Muscle layer of duodenum (tissue), 2 donors: ENCODE results near the gene USP4.

Experiments
- H3K27ac ChIP-seq: one replicate; pipeline ENCODE4 v1.7.0; 2013; ENCODE audit warnings: mild to moderate bottlenecking, low read length
- H3K27me3 ChIP-seq: one replicate; pipeline ENCODE4 v1.7.0; 2013; ENCODE audit warnings: low read depth, mild to moderate bottlenecking, control low read depth, low read length
- H3K36me3 ChIP-seq, 2 donors: one replicate each; pipeline ENCODE4 v1.7.0; 2013; ENCODE audit warnings: low read length in 2 of 2, control low read depth in 1 of 2, mild to moderate bottlenecking in 1 of 2; ENCODE audit not compliant: insufficient read depth in 2 of 2, control insufficient read depth in 1 of 2
- H3K4me1 ChIP-seq, 2 donors: one replicate each; pipeline ENCODE4 v1.7.0; 2013; ENCODE audit warnings: low read length in 2 of 2, mild to moderate bottlenecking in 2 of 2, control low read depth in 1 of 2, moderate library complexity in 1 of 2; ENCODE audit not compliant: insufficient read depth in 2 of 2, control insufficient read depth in 1 of 2
- H3K4me3 ChIP-seq, 2 donors: one replicate each; pipeline ENCODE4 v1.7.0; 2013; ENCODE audit warnings: low read length in 2 of 2, low read depth in 1 of 2, mild to moderate bottlenecking in 1 of 2
- H3K9me3 ChIP-seq, 2 donors: one replicate each; pipeline ENCODE4 v1.7.0; 2013; ENCODE audit warnings: low read length in 2 of 2, control low read depth in 1 of 2, mild to moderate bottlenecking in 1 of 2; ENCODE audit not compliant: control insufficient read depth in 1 of 2
- donor health status: healthy.

USP4 gene

DNA sequence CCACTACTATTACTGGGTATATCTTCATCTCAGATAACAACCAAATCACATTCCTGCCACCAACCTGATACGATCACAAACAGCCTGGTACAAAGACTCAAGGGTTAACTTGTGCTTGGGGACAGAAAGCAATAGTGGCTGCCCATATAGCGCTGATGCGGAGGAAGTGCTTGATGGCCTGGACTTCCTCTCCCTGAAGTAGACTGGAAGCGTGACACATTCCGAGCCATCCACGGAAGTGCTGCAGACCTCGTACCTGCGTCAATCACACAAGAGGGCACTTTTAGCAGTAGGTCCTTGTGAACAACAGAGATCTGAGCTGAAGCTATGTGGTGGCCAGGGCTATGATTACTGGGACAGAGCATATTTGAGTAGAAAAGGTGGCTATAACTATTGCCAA, 45.5 kb downstream of the USP4 start:
- no peaks in the 10 kb centered on the region for H3K9me3 ChIP-seq
- H3K27ac ChIP-seq = no peak overlapping the region
- H3K36me3 ChIP-seq = peaks cover 58 to 66% of the 10 kb centered on the region in 2 donors
- no peaks in the 10 kb centered on the region for H3K27me3 ChIP-seq
- H3K4me1 ChIP-seq = peaks cover 0 to 11% of the 10 kb centered on the region in 2 donors
- no peak overlapping the region for H3K4me3 ChIP-seq

GRCh38 chr3:49283997-49284396, 55.9 kb downstream of the USP4 start:
- peaks cover 56 to 76% of the 10 kb centered on the region in 2 donors for H3K36me3 ChIP-seq
- no peak overlapping the region for H3K27ac ChIP-seq
- H3K4me3 ChIP-seq = no peak overlapping the region
- H3K9me3 ChIP-seq = no peaks in the 10 kb centered on the region
- no peaks in the 10 kb centered on the region for H3K27me3 ChIP-seq
- no peaks in the 10 kb centered on the region for H3K4me1 ChIP-seq

DNA sequence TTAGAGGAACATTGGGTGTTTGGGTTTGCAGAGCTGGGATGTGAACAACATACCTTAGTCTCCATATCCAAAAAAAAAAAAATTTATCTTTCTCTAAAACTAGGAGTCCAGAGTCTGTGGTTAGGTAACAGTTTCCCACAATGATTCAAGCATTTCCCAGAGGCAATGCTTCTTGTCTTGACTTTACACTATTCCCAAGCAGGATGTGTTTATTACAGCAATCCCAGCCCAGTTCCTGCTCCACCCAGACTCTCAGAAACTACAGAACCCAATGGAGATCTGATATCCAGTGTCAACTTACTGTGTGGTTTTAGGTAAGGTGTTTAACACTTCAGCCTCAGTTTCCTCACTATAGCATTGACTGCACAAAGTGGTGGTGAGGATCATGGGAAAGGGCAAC, 60.5 kb downstream of the USP4 start:
- Histone ChIP-seq H3K27me3 (no peaks in the 10 kb centered on the region), H3K27ac (no peak overlapping the region), H3K4me3 (no peak overlapping the region), H3K4me1 (peaks cover 11 to 12% of the 10 kb centered on the region in 2 donors), H3K9me3 (no peaks in the 10 kb centered on the region), H3K36me3 (peaks cover 33 to 35% of the 10 kb centered on the region in 2 donors)

- Histone ChIP-seq H3K4me1 (peaks cover 11 to 12% of the 10 kb centered on the region in 2 donors), H3K36me3 (peaks cover 25 to 26% of the 10 kb centered on the region in 2 donors), H3K4me3 (no peak overlapping the region), H3K9me3 (no peaks in the 10 kb centered on the region), H3K27me3 (no peaks in the 10 kb centered on the region), H3K27ac (peak overlapping the region; percentile 94)
These were observed 61.3 kb downstream of the USP4 start for GRCh38 chr3:49278548-49278947.

GRCh38 chr3:49277383-49277775, 62.5 kb downstream of the USP4 start:
- Histone ChIP-seq H3K4me1 (peaks cover 11 to 12% of the 10 kb centered on the region in 2 donors), H3K36me3 (peaks cover 22% of the 10 kb centered on the region in 2 donors), H3K4me3 (peak overlapping the region; percentile 58 to 75), H3K27me3 (no peaks in the 10 kb centered on the region), H3K27ac (peak overlapping the region; percentile 94), H3K9me3 (no peaks in the 10 kb centered on the region)

DNA sequence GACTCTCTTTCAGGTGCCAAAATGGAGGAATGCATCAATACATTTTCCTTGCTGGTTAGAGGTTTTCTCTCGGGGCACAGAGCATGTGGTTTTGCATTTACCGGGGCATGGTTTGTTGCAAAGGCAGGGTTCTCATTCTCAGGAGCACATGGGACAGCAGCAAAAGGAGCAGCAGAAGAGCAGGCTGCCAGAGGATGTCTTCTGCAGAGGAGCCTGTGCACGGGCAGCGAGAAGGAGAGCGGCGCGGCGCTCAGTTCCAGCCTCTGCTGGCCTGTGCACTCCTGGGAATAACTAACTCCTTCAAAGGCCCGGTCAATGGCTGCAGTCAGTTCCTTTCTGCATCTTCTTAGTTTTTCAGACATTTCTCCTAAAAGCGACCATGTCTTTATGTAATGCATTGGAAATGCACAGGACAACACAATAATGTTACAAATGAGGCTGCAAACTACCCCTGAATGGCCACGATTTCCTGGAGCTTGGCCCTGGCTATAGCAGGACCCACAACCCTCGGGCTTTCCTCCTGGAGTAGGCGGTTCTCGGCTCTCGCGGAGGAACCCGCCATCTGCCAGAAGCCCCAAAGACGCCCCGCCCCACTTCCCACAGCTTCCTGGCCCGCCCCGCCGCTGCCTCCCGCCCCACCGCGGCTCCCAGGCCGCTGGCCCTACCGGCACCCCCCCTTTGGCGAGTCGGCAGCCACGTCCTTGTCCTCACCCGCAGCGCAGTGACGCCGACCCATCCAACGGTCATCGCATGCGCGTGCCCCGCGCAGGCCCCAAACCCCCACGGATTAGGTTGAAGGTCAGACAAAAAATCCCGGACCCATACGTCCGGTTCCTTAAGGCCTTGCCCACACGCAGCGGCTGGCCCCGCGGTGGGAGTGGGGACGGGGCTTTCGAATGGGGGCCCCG, 63.1 kb downstream of the USP4 start, which contains the start of gene C3orf62:
Gene C3orf62 (minus strand): TSS at position 758 of the 908 bp plus-strand sequence. CDS start 360 bp downstream, at position 398.
- no peaks in the 10 kb centered on the region for H3K27me3 ChIP-seq
- H3K27ac ChIP-seq = peak within 1 kb of the TSS; percentile 94
- no peaks in the 10 kb centered on the region for H3K9me3 ChIP-seq
- peak within 1 kb of the TSS; percentile 58 to 75 for H3K4me3 ChIP-seq
- H3K36me3 ChIP-seq = peaks cover 20 to 22% of the 10 kb centered on the region in 2 donors
- H3K4me1 ChIP-seq = peaks cover 11 to 12% of the 10 kb centered on the region in 2 donors

GRCh38 chr3:49273825-49274532, 65.9 kb downstream of the USP4 start:
- Histone ChIP-seq H3K27me3 (no peaks in the 10 kb centered on the region), H3K36me3 (peaks cover 4 to 11% of the 10 kb centered on the region in 2 donors), H3K4me3 (no peak overlapping the region), H3K4me1 (peaks cover 11 to 12% of the 10 kb centered on the region in 2 donors), H3K27ac (no peak overlapping the region), H3K9me3 (no peaks in the 10 kb centered on the region)

DNA sequence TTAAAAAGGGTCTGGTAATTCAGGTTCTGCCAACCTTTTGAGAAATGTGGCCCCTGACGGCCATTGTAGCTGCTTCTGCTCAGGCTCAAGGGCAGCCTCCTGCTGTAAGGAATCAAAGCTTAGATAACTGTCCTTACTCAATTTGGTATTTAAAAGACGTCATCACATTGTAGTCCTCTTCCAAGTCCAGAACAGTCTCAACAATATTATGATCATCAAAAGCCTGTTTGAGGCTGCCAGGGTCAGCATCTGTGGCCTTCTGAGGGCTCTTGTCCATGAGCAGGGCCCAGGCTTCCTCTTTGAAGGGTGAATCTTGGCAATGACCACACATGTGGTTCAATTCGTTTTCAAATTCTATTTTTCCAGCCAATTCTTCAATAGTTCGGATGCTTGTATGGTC, 68.8 kb downstream of the USP4 start:
- Histone ChIP-seq H3K27ac (no peak overlapping the region), H3K27me3 (no peaks in the 10 kb centered on the region), H3K9me3 (no peaks in the 10 kb centered on the region), H3K4me3 (no peak overlapping the region), H3K4me1 (peaks cover 4 to 19% of the 10 kb centered on the region in 2 donors), H3K36me3 (peaks cover 0 to 4% of the 10 kb centered on the region in 2 donors)

- Histone ChIP-seq H3K27ac (no peak overlapping the region), H3K9me3 (no peaks in the 10 kb centered on the region), H3K27me3 (no peaks in the 10 kb centered on the region), H3K4me3 (no peak overlapping the region), H3K36me3 (peaks cover 0 to 4% of the 10 kb centered on the region in 2 donors), H3K4me1 (peaks cover 0 to 20% of the 10 kb centered on the region in 2 donors)
These were observed 69.7 kb downstream of the USP4 start for GRCh38 chr3:49270156-49270500.

DNA sequence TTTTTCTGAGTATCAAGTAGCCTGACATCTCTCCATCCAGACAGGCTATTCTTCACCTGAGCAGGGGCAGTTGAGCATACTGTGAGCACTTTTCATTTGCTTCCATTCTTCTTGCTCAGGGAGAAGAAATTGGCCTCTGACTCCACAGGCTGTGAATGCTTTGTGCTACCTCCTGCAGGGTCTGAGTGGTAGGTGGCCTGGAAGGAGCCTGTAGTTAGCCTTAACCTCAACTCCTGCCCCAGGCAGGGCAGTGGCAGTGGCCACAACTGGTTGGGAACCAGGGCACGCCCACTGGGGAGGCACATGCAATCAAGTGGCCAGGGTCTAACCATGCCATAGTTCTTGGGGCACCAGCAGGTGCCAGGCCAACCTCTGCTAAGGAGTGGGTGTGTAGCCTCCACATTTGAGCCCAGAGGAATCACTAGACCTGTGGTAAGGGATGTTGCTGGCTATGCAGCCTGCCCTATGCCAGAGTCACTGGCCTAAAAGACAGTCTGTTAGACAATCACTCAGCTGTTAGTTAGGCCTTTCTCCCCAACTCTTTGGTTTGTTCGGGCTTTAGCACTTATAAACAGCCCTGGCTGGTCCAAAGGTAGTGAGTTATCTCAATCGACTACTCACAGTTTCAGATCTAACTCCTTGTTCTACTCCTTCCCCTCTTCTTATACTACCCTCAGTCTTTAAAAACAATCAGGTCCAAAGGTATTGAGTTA, 70.3 kb downstream of the USP4 start:
- H3K4me1 ChIP-seq = peaks cover 0 to 20% of the 10 kb centered on the region in 2 donors
- H3K27me3 ChIP-seq = no peaks in the 10 kb centered on the region

More for the DNA sequence above, 70.3 kb downstream of the USP4 start:
- Histone ChIP-seq H3K9me3 (no peaks in the 10 kb centered on the region), H3K36me3 (peaks cover 0 to 4% of the 10 kb centered on the region in 2 donors), H3K4me3 (no peak overlapping the region), H3K27ac (no peak overlapping the region)
